ENCODE data around the gene MALT1.

MALT1 gene

DNA sequence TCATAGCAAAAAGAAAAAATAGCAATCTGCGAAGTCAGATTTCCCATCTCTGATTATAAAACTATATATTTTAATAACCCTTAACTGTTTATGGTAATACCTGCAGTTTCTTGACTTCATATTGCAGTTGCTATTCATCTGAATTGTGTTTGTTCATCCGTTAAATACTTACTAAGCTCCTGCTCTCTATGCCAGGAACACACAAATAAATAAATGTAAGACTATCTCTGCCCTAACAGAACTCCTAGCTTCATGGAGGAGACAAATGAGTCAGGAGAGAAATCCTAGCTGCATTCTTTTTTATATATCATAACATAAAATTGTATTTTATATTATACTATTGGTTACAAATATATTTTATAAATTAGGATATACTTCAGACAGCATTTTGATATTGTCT lies 61.2 kb downstream of the MALT1 start:
- no peak for DNase-seq (ENCODE audit: low read depth)
- TF ChIP-seq, protein P1, sequence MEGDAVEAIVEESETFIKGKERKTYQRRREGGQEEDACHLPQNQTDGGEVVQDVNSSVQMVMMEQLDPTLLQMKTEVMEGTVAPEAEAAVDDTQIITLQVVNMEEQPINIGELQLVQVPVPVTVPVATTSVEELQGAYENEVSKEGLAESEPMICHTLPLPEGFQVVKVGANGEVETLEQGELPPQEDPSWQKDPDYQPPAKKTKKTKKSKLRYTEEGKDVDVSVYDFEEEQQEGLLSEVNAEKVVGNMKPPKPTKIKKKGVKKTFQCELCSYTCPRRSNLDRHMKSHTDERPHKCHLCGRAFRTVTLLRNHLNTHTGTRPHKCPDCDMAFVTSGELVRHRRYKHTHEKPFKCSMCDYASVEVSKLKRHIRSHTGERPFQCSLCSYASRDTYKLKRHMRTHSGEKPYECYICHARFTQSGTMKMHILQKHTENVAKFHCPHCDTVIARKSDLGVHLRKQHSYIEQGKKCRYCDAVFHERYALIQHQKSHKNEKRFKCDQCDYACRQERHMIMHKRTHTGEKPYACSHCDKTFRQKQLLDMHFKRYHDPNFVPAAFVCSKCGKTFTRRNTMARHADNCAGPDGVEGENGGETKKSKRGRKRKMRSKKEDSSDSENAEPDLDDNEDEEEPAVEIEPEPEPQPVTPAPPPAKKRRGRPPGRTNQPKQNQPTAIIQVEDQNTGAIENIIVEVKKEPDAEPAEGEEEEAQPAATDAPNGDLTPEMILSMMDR (conservative IDR thresholded peaks at IDR 0.05; ENCODE audit: low read depth, low read length), result no peak
- H3K4me3 ChIP-seq (ENCODE audit: low read length), result no peak overlapping the region

DNA sequence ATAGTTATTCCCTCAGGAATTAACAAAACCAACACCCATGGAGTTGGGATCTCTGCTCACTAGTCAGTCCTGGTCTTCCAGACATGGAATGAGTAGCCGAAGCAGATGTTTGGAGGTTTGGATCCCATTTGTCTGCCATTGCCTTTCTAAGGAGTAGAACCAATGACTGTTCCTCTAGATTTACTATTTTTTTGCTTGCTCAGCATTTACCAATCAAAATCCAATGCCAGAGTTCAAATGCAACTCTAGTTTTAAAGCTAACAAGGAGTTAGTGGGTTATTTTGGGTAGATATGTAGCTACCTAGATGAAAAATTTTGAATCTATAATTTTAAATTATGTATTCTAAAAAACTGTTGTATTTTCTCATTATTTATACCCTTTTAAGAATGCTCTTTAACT lies 62.6 kb downstream of the MALT1 start:
- no peak for DNase-seq (ENCODE audit: low read depth)
- TF ChIP-seq, protein P1 (conservative IDR thresholded peaks at IDR 0.05; ENCODE audit: low read depth, low read length), result no peak
- H3K4me3 ChIP-seq (ENCODE audit: low read length), result no peak overlapping the region

DNA sequence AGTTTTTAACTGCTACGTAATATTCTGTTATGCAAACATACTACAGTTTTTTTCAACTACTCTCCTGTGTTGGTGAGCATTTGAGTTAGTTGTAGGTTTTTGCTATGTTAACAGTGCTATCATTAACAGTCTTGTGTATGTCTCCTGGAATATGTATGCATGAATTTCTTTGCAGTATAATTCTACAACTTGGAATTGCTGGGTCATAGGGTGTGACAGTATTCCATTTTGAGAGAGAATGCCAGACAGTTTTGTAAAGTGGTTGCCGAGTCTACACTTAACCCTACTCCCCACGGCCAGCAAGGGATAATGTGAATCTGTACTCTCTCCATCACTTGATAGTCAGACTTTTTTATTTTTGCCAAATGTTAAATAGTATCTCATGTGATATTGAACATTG lies 67.1 kb downstream of the MALT1 start:
- TF ChIP-seq, protein P1 (conservative IDR thresholded peaks at IDR 0.05; ENCODE audit: low read depth, low read length), result no peak
- no peak for DNase-seq (ENCODE audit: low read depth)
- no peak overlapping the region for H3K4me3 ChIP-seq (ENCODE audit: low read length)

DNA sequence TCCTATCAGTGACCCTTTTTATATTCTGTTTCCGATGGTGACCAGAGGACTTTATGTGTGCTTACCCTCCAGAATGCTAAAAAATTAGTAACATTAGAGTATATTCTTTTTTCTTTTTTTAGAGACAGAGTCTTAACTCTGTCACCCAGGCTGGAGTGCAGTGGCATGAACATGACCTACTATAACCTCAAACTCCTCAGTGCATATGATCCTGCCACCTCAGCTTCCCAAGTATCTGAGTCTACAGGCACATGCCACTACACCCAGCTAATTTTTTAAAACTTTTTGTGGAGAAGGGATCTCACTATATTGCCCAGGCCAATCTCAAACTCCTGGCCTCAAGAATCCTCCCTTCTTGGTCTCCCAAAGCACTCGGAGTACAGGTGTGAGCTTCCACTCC lies 74.6 kb downstream of the MALT1 start:
- no peak for DNase-seq (ENCODE audit: low read depth)
- TF ChIP-seq, protein P1 (conservative IDR thresholded peaks at IDR 0.05; ENCODE audit: low read depth, low read length), result no peak
- H3K4me3 ChIP-seq (ENCODE audit: low read length), result no peak overlapping the region

DNA sequence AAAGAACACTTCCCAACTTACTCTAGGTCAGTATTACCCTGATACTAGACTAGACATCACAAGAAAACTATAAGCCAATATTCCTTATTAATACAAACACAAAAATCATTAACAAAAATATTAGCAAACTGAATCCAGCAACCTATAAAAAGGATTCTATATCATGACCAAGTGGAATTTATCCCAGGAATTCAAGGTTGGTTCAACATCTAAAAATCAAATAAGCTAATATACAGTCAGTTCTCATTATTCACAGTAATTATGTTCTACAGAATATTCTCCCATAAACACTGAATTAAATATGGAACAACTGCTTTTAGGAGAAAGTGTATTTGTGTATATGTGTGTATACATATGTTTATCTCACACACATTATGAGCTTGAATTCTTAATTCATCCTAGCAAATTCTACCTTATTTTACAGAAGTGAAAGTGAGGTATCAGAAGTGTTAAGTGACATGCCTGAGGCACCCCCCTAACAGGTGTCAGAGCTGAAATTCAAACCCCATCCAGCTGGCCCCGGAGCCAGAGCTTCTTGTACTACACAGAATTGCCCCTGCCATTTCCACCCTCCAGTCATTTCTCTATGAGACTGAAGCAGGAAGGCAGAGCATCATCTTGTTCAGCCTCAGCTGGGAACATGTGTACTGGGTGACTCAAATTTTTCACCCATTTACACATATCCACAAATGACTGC lies 77.8 kb downstream of the MALT1 start:
- no peak for DNase-seq (ENCODE audit: low read depth)
- TF ChIP-seq, protein P1 (conservative IDR thresholded peaks at IDR 0.05; ENCODE audit: low read depth, low read length), result no peak
- H3K4me3 ChIP-seq (ENCODE audit: low read length), result no peak overlapping the region

DNA sequence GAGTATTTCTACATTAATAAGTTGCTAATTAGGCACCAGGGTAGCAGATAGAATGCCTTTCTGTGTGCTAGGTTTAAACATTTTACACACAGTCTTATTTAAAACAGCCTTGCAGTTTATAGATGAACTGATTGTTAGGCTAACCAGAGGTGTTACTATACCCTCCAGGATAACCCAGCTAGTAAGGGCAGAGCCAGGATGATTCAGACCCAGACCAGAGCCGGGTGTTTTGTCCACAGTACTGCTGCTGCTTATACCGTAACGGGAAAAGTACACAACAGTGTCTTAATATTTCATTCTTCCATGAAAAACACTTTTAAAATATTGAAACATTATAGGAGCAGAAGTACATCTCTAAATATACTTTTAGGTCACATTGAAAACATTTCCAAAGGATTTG lies 82.7 kb downstream of the MALT1 start:
- DNase-seq (ENCODE audit: low read depth), result no peak
- H3K4me3 ChIP-seq (ENCODE audit: low read length), result no peak overlapping the region
- TF ChIP-seq, protein P1 (conservative IDR thresholded peaks at IDR 0.05; ENCODE audit: low read depth, low read length), result no peak

DNA sequence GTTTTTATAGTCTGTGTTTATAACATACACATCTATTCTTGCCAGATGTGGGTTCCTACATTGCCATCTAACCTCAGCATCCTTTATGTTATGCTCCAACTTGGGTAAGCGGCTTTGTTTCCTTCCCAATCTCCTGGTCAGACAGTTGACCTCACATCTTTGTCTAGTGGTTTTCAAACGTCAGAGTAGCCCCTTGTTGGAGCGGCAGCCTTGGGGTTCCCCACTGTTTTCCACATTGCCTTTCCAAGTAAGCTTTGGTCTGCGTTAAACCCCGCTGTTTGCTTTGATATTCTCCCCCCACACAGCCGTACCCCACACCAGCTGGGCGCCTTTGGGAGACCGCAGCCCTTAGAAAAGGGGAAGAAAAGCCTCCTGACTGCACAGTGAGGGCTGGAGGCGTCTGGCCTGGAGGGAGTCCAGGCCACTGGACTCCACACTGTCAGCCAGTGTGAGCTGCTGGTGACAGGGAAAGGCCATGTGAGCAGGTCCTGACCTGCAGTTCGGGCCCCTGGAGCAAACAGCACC lies 83.3 kb downstream of the MALT1 start:
- no peak overlapping the region for H3K4me3 ChIP-seq (ENCODE audit: low read length)
- TF ChIP-seq, protein P1 (conservative IDR thresholded peaks at IDR 0.05; ENCODE audit: low read depth, low read length), result no peak
- no peak for DNase-seq (ENCODE audit: low read depth)

All from retinal pigment epithelial cell (primary cell).